OCI-LY7 (cell line): ENCODE measurements around the gene CIDEB. TPM values are rescaled to one million over a fixed set of nuclear protein-coding genes. Genes with fewer than 3 reads are reported as not detected.
"Not testable (repeated sequence)": the region's sequence is repeated elsewhere in the genome, so short reads cannot be mapped to it uniquely, and the experiment has no call there.

ENCODE experiments used
- BruUV-seq: library from RNA; stranded (reverse); fragments of 400-500 nt; replicated peaks from 2 replicates; lab custom pipeline; 2021; lab: Mats Ljungman, UMichigan
- CTCF ChIA-PET: fragments of 300-600 bp; sonication (Branson Sonifier 250); formaldehyde crosslinking; loops from one replicate; lab custom pipeline; 2022; ENCODE audit warnings: antibody characterized with exemption; ENCODE audit not compliant: unreplicated experiment; lab: Charles Lee
- POLR2A ChIA-PET: fragments of 300-600 bp; sonication (Branson Sonifier 250); formaldehyde crosslinking; loops from one replicate; lab custom pipeline; 2022; ENCODE audit warnings: antibody characterized with exemption; lab: Charles Lee
- DNase-seq: peaks from one replicate; pipeline ENCODE4 v3.0.0-alpha.2; 2015; ENCODE audit warnings: low spot score
- H2AFZ ChIP-seq: fragments of 200-600 bp; sonication (generic), shearing (Covaris generic); 2 replicates; pipeline ENCODE4 v1.6.1; 2014; ENCODE audit warnings: mild to moderate bottlenecking, antibody characterized with exemption, low read length, moderate library complexity
- H3K27ac ChIP-seq: fragments of 200-600 bp; sonication (generic); 2 replicates; pipeline ENCODE4 v1.5.1; 2014; ENCODE audit warnings: mixed run types, low read depth, mild to moderate bottlenecking, moderate library complexity, low read length, inconsistent platforms; ENCODE audit not compliant: poor library complexity, severe bottlenecking
- H3K36me3 ChIP-seq: fragments of 200-600 bp; sonication (generic); 2 replicates; pipeline ENCODE4 v1.6.1; 2014; ENCODE audit warnings: mild to moderate bottlenecking, antibody characterized with exemption, low read length, moderate library complexity, mixed read lengths; ENCODE audit not compliant: insufficient read depth
- H3K4me1 ChIP-seq: fragments of 200-600 bp; sonication (generic); 2 replicates; pipeline ENCODE4 v1.5.1; 2014; ENCODE audit warnings: mild to moderate bottlenecking, low read length; ENCODE audit not compliant: insufficient read depth, poor library complexity, severe bottlenecking
- H3K4me2 ChIP-seq: fragments of 200-600 bp; sonication (generic); 2 replicates; pipeline ENCODE4 v1.6.1; 2014; ENCODE audit warnings: mild to moderate bottlenecking, low read length
- H3K4me3 ChIP-seq: fragments of 200-600 bp; sonication (generic); 2 replicates; pipeline ENCODE4 v1.5.1; 2014; ENCODE audit warnings: mild to moderate bottlenecking, low read depth, low read length; ENCODE audit not compliant: poor library complexity, severe bottlenecking
- H3K79me2 ChIP-seq: fragments of 200-600 bp; sonication (generic); 2 replicates; pipeline ENCODE4 v1.6.1; 2016; ENCODE audit warnings: low read depth, mild to moderate bottlenecking, low read length, moderate library complexity, mixed read lengths; ENCODE audit not compliant: insufficient read depth
- H3K9me2 ChIP-seq: fragments of 200-600 bp; sonication (generic); 2 replicates; pipeline ENCODE4 v1.6.1; 2016; ENCODE audit warnings: mild to moderate bottlenecking, low read length, mixed read lengths; ENCODE audit not compliant: insufficient read depth
- H3K9me3 ChIP-seq: fragments of 200-600 bp; sonication (generic); 2 replicates; pipeline ENCODE4 v1.6.1; 2014; ENCODE audit warnings: mild to moderate bottlenecking, mixed run types, low read length, mixed read lengths
- H4K20me1 ChIP-seq: fragments of 200-600 bp; sonication (generic); 2 replicates; pipeline ENCODE4 v1.6.1; 2014; ENCODE audit warnings: mild to moderate bottlenecking, antibody characterized with exemption, low read length, moderate library complexity, mixed read lengths; ENCODE audit not compliant: insufficient read depth
- CTCF ChIP-seq: fragments of 200-600 bp; sonication (generic); conservative IDR thresholded peaks from 2 replicates; pipeline ENCODE4 v1.5.1; 2014; ENCODE audit warnings: mild to moderate bottlenecking, antibody characterized with exemption, low read length, moderate library complexity, mixed read lengths
- EZH2phosphoT487 ChIP-seq: fragments of 200-600 bp; sonication (generic); IDR thresholded peaks from 2 replicates; pipeline ENCODE4 v1.6.1; 2018; ENCODE audit warnings: low read depth, borderline replicate concordance, mild to moderate bottlenecking, mixed run types, antibody characterized with exemption, low read length, moderate library complexity, mixed read lengths
- intact Hi-C: fragments of 100-400 bp; cut with micrococcal nuclease; formaldehyde crosslinking; loops from one replicate; pipeline ENCODE4 v1.10.0; 2022; ENCODE audit not compliant: unreplicated experiment
- total RNA-seq, 2 experiments: library from RNA; depleted of rRNA in 1 of 2; stranded (reverse); fragments of >200 nt in 1 of 2; shearing (Covaris generic) in 1 of 2; gene quantifications; 2 replicates each; pipeline ENCODE4 v1.2.3, GENCODE V29; 2014 to 2022

The CIDEB gene
- total RNA-seq, 2 experiments from 2014 or later, result 1.6 TPM; not detected in 1

GRCh38 chr14:24355009-24355408, 47.2 kb upstream of the CIDEB start:
- no TSS peak for BruUV-seq
- CTCF ChIA-PET, result no interaction called here
- H3K27ac ChIP-seq, result no peak overlapping the region
- intact Hi-C loops, result no loop called here
- H3K4me2 ChIP-seq, result no peak overlapping the region
- POLR2A ChIA-PET, result no interaction called here
- H3K9me3 ChIP-seq, result no peaks in the 10 kb centered on the region
- no peak overlapping the region for H3K4me3 ChIP-seq
- H3K4me1 ChIP-seq, result no peaks in the 10 kb centered on the region
- no peak overlapping the region for H2AFZ ChIP-seq
- DNase-seq, result no peak
- H3K9me2 ChIP-seq, result no peaks in the 10 kb centered on the region
- no peaks in the 10 kb centered on the region for H3K36me3 ChIP-seq
- no peaks in the 10 kb centered on the region for H3K79me2 ChIP-seq
- H4K20me1 ChIP-seq, result no peaks in the 10 kb centered on the region
- TF ChIP-seq EZH2phosphoT487 (no peak), CTCF (no peak)

- H3K36me3 ChIP-seq, H3K4me1 ChIP-seq, DNase-seq, CTCF ChIA-PET, H3K9me3 ChIP-seq, H3K27ac ChIP-seq, H3K4me2 ChIP-seq, POLR2A ChIA-PET, H3K79me2 ChIP-seq, H3K9me2 ChIP-seq, H2AFZ ChIP-seq, intact Hi-C loops, H4K20me1 ChIP-seq, H3K4me3 ChIP-seq, BruUV-seq: not testable (repeated sequence)
Measured at GRCh38 chr14:24354482-24354825, 46.7 kb upstream of the CIDEB start.

- BruUV-seq, result no TSS peak
- Histone ChIP-seq H3K79me2 (no peaks in the 10 kb centered on the region), H3K9me2 (no peaks in the 10 kb centered on the region), H2AFZ (no peak overlapping the region), H3K4me2 (no peak overlapping the region), H3K36me3 (no peaks in the 10 kb centered on the region), H3K4me1 (no peaks in the 10 kb centered on the region), H3K9me3 (no peaks in the 10 kb centered on the region), H3K4me3 (no peak overlapping the region), H3K27ac (no peak overlapping the region), H4K20me1 (no peaks in the 10 kb centered on the region)
- POLR2A ChIA-PET, result no interaction called here
- CTCF ChIA-PET, result no interaction called here
- no peak for DNase-seq
- no peak for TF ChIP-seq EZH2phosphoT487
- no peak for TF ChIP-seq CTCF
- intact Hi-C loops, result no loop called here
Measured at GRCh38 chr14:24353559-24354481, 46.0 kb upstream of the CIDEB start.
